Thoracic aorta (tissue), 2 donors: ENCODE results near the gene PTPRN2. TPM values are rescaled to one million over a fixed set of nuclear protein-coding genes. Genes with fewer than 3 reads are reported as not detected.
"Not testable (repeated sequence)": the region's sequence is repeated elsewhere in the genome, so short reads cannot be mapped to it uniquely, and the experiment has no call there.

ENCODE experiments used
- ATAC-seq: fragments of 150-250 bp; one replicate; pipeline ENCODE4 v1.8.0; 2017; ENCODE audit warnings: low read depth; ENCODE audit not compliant: insufficient number of reproducible peaks, low FRiP score
- DNase-seq: peaks from one replicate; pipeline ENCODE4 v3.0.0-alpha.2; 2020; ENCODE audit warnings: low spot score
- H3K27ac ChIP-seq, 2 donors: fragments of 200-600 bp; sonication (generic); 1 replicate in 1 of 2; 2 replicates in 1 of 2; pipeline ENCODE4 v1.5.1; 2016; ENCODE audit warnings: mild to moderate bottlenecking in 2 of 2, moderate library complexity in 2 of 2
- H3K27me3 ChIP-seq: fragments of 200-600 bp; sonication (generic); replicated peaks from 2 replicates; pipeline ENCODE4 v1.6.0; 2016; ENCODE audit warnings: mild to moderate bottlenecking; ENCODE audit not compliant: insufficient read depth
- H3K36me3 ChIP-seq: fragments of 200-600 bp; sonication (generic); one replicate; pipeline ENCODE4 v1.5.1; 2016
- H3K4me1 ChIP-seq, 2 donors: fragments of 200-600 bp; sonication (generic); 1 replicate in 1 of 2; 2 replicates in 1 of 2; pipeline versions ENCODE4 v1.5.1 to v1.6.0; 2016; ENCODE audit warnings: low read depth in 2 of 2, mild to moderate bottlenecking in 1 of 2; ENCODE audit not compliant: control insufficient read depth in 1 of 2
- H3K4me3 ChIP-seq: fragments of 200-600 bp; sonication (generic); 2 replicates; pipeline ENCODE4 v1.5.1; 2016; ENCODE audit warnings: mild to moderate bottlenecking
- H3K9me3 ChIP-seq: fragments of 200-600 bp; sonication (generic); 2 replicates; pipeline ENCODE4 v1.5.1; 2016
- CTCF ChIP-seq: fragments of 200-600 bp; sonication (generic); IDR thresholded peaks from one replicate; pipeline ENCODE4 v1.5.1; 2019; ENCODE audit warnings: antibody characterized with exemption
- total RNA-seq, 2 donors: library from RNA; depleted of rRNA; stranded (reverse); fragments of >200 nt; gene quantifications; one replicate each; pipeline versions ENCODE4 v1.1.0 to v1.2.3, GENCODE V29; 2016

The PTPRN2 gene
- total RNA-seq, 2 donors from 2014 or later: 2.2 to 3.1 TPM

DNA sequence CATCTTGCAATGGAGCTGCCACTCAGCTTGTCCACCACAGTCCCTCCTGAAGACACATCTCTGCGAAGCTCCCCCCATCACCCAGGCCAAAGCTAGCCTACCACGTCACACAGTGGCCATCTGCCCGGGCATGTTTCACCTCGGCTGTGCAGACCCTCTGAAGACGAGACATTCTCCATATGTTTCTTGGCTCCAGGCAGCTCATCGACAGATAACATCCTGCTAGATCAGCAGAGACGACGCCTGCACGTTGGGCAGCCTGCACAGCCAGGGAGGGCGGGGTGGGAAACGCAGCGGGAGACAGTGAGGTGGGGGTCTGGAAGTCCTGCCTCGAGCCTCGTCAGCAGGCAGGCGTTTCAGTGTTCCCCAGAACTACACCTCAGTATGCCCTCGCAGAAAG lies 53.0 kb downstream of the PTPRN2 start:
- H3K4me1 ChIP-seq: no peaks in the 10 kb centered on the region
- H3K36me3 ChIP-seq: no peaks in the 10 kb centered on the region
- no peak for TF ChIP-seq CTCF
- no peaks in the 10 kb centered on the region for H3K27me3 ChIP-seq
- no peak overlapping the region for H3K27ac ChIP-seq
- no peak for ATAC-seq
- no peak for DNase-seq
- H3K4me3 ChIP-seq: no peak overlapping the region
- H3K9me3 ChIP-seq: no peaks in the 10 kb centered on the region

- not testable (repeated sequence) for H3K27me3 ChIP-seq, H3K27ac ChIP-seq, H3K4me3 ChIP-seq, H3K36me3 ChIP-seq, DNase-seq, H3K9me3 ChIP-seq, ATAC-seq, H3K4me1 ChIP-seq
These were observed 53.5 kb downstream of the PTPRN2 start for GRCh38 chr7:158534134-158534515.

- Histone ChIP-seq H3K27ac (no peak overlapping the region), H3K9me3 (no peaks in the 10 kb centered on the region), H3K4me1 (no peaks in the 10 kb centered on the region), H3K36me3 (no peaks in the 10 kb centered on the region), H3K27me3 (no peaks in the 10 kb centered on the region), H3K4me3 (no peak overlapping the region)
- no peak for DNase-seq
- TF ChIP-seq CTCF: no peak
- no peak for ATAC-seq
These were observed 54.1 kb downstream of the PTPRN2 start for GRCh38 chr7:158533386-158534133.

- ATAC-seq (no peak), DNase-seq (no peak)
- Histone ChIP-seq H3K9me3 (no peaks in the 10 kb centered on the region), H3K36me3 (no peaks in the 10 kb centered on the region), H3K27ac (no peak overlapping the region), H3K27me3 (no peaks in the 10 kb centered on the region), H3K4me1 (no peaks in the 10 kb centered on the region), H3K4me3 (no peak overlapping the region)
- TF ChIP-seq CTCF: no peak
These were observed 55.5 kb downstream of the PTPRN2 start for GRCh38 chr7:158532093-158532627.

- DNase-seq (no peak), ATAC-seq (no peak)
- H3K36me3 ChIP-seq: no peaks in the 10 kb centered on the region
- no peak for TF ChIP-seq CTCF
- no peaks in the 10 kb centered on the region for H3K9me3 ChIP-seq
- H3K27ac ChIP-seq: no peak overlapping the region
- no peaks in the 10 kb centered on the region for H3K4me1 ChIP-seq
- H3K4me3 ChIP-seq: no peak overlapping the region
- H3K27me3 ChIP-seq: no peaks in the 10 kb centered on the region
These were observed 56.0 kb downstream of the PTPRN2 start for GRCh38 chr7:158531661-158532060.
